MCF 10A (cell line): ENCODE results near the gene SRPX2. TPM values are rescaled to one million over a fixed set of nuclear protein-coding genes. Genes with fewer than 3 reads are reported as not detected.

Source experiments
- BruUV-seq: library from RNA; stranded (reverse); fragments of 400-500 nt; replicated peaks from 2 replicates; lab custom pipeline; 2021; lab: Mats Ljungman, UMichigan
- CTCF ChIA-PET: fragments of 300-600 bp; sonication (Branson Sonifier 250); formaldehyde crosslinking; extraction: SDS; loops from one replicate; lab custom pipeline; 2021; ENCODE audit warnings: antibody characterized with exemption, inconsistent platforms; lab: Yijun Ruan, JAX
- POLR2A ChIA-PET: fragments of 300-600, 350-650 bp; sonication (Branson Sonifier 250); formaldehyde crosslinking; extraction: SDS; loops from one replicate; lab custom pipeline; 2020; ENCODE audit warnings: antibody characterized with exemption, inconsistent platforms; lab: Yijun Ruan, JAX
- DNase-seq: peaks from one replicate; pipeline ENCODE4 v3.0.0-alpha.2; 2018; ENCODE audit not compliant: unreplicated experiment
- H3K27ac Mint-ChIP-seq: one replicate; pipeline ENCODE4 v1.8.0; 2022; ENCODE audit warnings: mild to moderate bottlenecking, low read depth, mixed read lengths; ENCODE audit not compliant: unreplicated experiment
- H3K27me3 Mint-ChIP-seq: one replicate; pipeline ENCODE4 v1.8.0; 2022; ENCODE audit warnings: mixed read lengths; ENCODE audit not compliant: insufficient read depth, unreplicated experiment
- H3K36me3 Mint-ChIP-seq: one replicate; pipeline ENCODE4 v1.8.0; 2022; ENCODE audit warnings: mild to moderate bottlenecking, moderate library complexity, mixed read lengths; ENCODE audit not compliant: insufficient read depth, unreplicated experiment
- H3K4me1 Mint-ChIP-seq: one replicate; pipeline ENCODE4 v1.8.0; 2022; ENCODE audit warnings: mixed read lengths; ENCODE audit not compliant: insufficient read depth, unreplicated experiment
- H3K4me3 Mint-ChIP-seq: one replicate; pipeline ENCODE4 v1.8.0; 2022; ENCODE audit warnings: mild to moderate bottlenecking, moderate library complexity, mixed read lengths; ENCODE audit not compliant: unreplicated experiment
- H3K9me3 Mint-ChIP-seq: one replicate; pipeline ENCODE4 v1.8.0; 2022; ENCODE audit warnings: mixed read lengths; ENCODE audit not compliant: unreplicated experiment
- CTCF ChIP-seq: fragments of 200-600 bp; IDR thresholded peaks from one replicate; pipeline ENCODE4 v1.8.0; 2022; ENCODE audit warnings: antibody characterized with exemption, mild to moderate bottlenecking; ENCODE audit not compliant: unreplicated experiment
- intact Hi-C: fragments of 100-400 bp; cut with micrococcal nuclease; formaldehyde crosslinking; loops from 2 replicates; pipeline ENCODE4 v1.14.1; 2022
- total RNA-seq: library from RNA; stranded (reverse); gene quantifications from 2 replicates; pipeline ENCODE4 v1.2.3, GENCODE V29; 2022

SRPX2 gene
- total RNA-seq, 1 experiment from 2014 or later: 4.7 TPM

- no peaks in the 10 kb centered on the region for H3K36me3 Mint-ChIP-seq
- H3K4me3 Mint-ChIP-seq: no peak overlapping the region
- ChIA-PET CTCF (no interaction called here), POLR2A (no interaction called here)
- peaks cover 76% of the 10 kb centered on the region for H3K27me3 Mint-ChIP-seq
- intact Hi-C loops: no loop called here
- DNase-seq: no peak
- H3K4me1 Mint-ChIP-seq: peaks cover 5% of the 10 kb centered on the region
- H3K9me3 Mint-ChIP-seq: no peaks in the 10 kb centered on the region
- BruUV-seq: no TSS peak
- no peak for TF ChIP-seq CTCF
- H3K27ac Mint-ChIP-seq: no peak overlapping the region
Measured at GRCh38 chrX:100695302-100695701, 51.3 kb downstream of the SRPX2 start.

GRCh38 chrX:100695991-100696390 lies 52.0 kb downstream of the SRPX2 start:
- intact Hi-C loops: no loop called here
- CTCF ChIA-PET: interaction anchor here (0.7 to 1.3 kb wide), 3 partner anchors 8 to 24 kb away, joined by 3 to 4 read pairs (median 3); no protein-coding TSS in a partner anchor
- POLR2A ChIA-PET: no interaction called here
- no peaks in the 10 kb centered on the region for H3K36me3 Mint-ChIP-seq
- no peaks in the 10 kb centered on the region for H3K9me3 Mint-ChIP-seq
- BruUV-seq: no TSS peak
- H3K27ac Mint-ChIP-seq: no peak overlapping the region
- no peak for TF ChIP-seq CTCF
- H3K4me3 Mint-ChIP-seq: no peak overlapping the region
- peaks cover 5% of the 10 kb centered on the region for H3K4me1 Mint-ChIP-seq
- H3K27me3 Mint-ChIP-seq: peaks cover 77% of the 10 kb centered on the region
- DNase-seq: no peak

GRCh38 chrX:100696699-100697351 lies 52.8 kb downstream of the SRPX2 start:
- Mint-ChIP-seq H3K36me3 (no peaks in the 10 kb centered on the region), H3K4me3 (no peak overlapping the region), H3K4me1 (peaks cover 5% of the 10 kb centered on the region), H3K27me3 (peaks cover 79% of the 10 kb centered on the region), H3K27ac (no peak overlapping the region), H3K9me3 (no peaks in the 10 kb centered on the region)
- ChIA-PET POLR2A (no interaction called here), CTCF (interaction anchor here (0.6 to 1.3 kb wide), 5 partner anchors 9 to 72 kb away, joined by 3 to 6 read pairs (median 4); no protein-coding TSS in a partner anchor)
- intact Hi-C loops: no loop called here
- no TSS peak for BruUV-seq
- DNase-seq: no peak
- no peak for TF ChIP-seq CTCF

GRCh38 chrX:100698551-100698950 lies 54.6 kb downstream of the SRPX2 start:
- no peak for TF ChIP-seq CTCF
- intact Hi-C loops: no loop called here
- Mint-ChIP-seq H3K4me1 (peaks cover 5% of the 10 kb centered on the region), H3K9me3 (no peaks in the 10 kb centered on the region), H3K27me3 (peaks cover 69% of the 10 kb centered on the region), H3K36me3 (no peaks in the 10 kb centered on the region), H3K4me3 (no peak overlapping the region), H3K27ac (no peak overlapping the region)
- ChIA-PET POLR2A (no interaction called here), CTCF (interaction anchor here (1.5 kb wide), 1 partner anchor 13 kb away, joined by 3 read pairs; no protein-coding TSS in a partner anchor)
- no peak for DNase-seq
- no TSS peak for BruUV-seq
